Urothelium cell line (cell line): ENCODE measurements around the gene PTPRC.

Experiments used
- DNase-seq: peaks from one replicate; pipeline ENCODE4 v3.0.0; 2011; ENCODE audit warnings: low spot score, mixed read lengths
- FAIRE-seq: peaks from 2 replicates; lab custom pipeline; 2011; peaks lifted over from hg19 to GRCh38; lab: Jason Lieb, UNC

The PTPRC gene

DNA sequence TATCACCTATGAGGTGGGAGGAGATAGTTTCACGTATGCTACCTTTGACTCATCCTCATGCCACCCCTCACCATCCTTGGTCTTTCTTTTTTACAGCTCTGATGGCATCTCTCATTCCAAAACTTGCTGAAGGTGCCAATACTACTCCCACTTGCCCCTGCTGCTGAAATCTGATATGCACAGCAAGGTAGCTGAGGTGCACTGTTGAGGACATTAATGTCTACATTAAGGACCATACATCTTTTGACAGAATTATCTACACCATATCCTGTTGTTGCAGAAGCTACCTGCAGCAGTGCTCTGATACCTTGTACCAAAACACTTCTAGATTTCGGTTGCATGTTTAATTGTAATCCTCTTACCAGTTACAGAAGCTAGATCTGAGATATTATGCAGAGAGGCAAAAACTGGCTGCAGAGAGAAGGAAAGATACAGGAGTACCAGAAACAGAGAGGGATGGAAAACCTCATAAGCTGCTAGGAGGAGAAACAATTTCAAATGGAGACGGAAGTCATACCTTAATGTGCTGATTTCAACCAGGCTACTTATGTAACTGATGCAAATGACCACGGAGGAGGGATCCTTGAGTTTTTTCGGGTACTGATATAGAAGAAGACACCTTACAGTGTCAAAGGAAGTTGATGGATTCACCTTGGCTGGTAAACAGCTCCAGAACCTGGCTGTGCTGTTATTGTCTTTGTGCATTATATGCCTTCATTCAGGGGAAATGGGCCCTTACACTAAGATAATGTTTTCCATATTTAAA, 19.3 kb upstream of the PTPRC start:
- FAIRE-seq (no peak), DNase-seq (no peak)

DNA sequence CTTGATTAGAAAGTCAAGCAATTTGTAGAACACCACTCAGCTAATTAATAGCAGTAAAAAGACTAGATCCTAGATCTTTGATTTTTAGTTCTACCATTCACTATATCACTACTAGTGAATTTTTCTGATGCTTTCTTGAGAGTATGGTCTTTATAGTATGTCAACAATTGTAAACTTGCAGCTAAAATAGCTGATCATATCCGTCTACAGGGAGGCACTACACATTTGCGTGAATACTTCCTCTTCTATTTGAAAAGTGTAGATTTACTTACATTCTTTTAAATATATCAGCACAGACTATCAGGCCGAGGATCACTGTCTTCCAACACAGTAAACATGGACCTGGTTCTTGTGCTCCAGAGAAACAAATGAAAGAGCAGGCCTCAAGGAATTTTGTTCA, 18.6 kb upstream of the PTPRC start:
- FAIRE-seq = no peak
- DNase-seq = no peak

DNA sequence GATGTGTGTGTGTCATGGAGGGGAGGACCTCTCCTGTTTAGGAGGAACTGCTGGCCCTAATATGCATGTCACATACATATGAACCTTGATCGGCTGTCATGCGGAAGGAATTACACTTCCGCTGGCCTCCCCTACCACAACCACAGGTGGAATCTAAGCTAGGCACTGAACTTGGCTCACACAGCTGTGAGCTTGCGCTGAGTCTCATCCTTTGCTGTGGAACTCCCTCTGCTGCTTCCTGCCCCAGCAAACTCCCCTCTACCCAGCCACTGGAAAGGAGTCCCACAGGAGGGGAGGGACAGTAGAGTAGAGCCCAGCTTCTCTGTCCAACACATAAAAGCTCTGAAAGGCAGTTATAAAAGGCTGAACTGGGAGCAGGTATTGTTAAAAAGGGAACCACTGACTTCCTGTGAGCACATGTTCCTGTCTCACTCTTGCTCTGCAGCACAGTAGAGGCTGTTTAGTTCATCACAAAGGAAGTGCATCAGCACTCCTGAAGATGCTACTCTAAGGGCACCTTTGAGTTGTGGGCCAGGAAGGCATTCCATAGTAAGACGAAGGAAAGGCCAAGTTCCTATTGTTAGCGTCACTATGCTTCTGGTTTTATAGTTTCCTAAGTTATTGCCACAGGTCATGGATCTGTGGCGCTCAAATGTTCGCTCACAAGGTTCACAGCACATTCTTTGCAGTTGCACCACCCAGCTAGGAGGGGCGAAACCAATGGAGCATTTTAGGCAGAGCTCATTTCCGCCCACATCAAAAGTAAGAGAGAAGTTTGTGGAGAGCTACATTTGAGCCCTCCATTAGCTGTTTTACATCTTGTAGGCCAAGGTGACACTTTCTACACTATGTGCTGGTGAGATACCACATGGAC, 17.7 kb upstream of the PTPRC start:
- FAIRE-seq (no peak), DNase-seq (no peak)

DNA sequence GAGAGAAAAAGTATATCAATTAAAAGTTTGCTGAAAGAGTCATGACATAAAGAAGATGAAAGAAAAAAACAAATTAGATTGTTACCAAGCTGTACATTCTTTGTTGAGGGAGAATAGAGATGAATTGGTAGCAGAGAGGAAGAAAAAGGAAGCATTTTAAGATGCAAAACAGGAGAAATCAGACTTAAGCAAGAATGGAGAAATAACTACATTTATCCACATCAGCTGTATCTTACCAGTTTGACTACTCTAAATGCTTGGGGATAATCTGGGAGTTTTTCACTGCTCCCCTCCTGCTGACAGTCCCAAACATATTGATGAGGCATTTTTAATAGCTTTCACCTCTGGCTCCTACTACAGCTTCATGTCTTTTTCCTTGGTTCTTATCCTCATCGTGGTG, 16.8 kb upstream of the PTPRC start:
- FAIRE-seq (no peak), DNase-seq (no peak)

DNA sequence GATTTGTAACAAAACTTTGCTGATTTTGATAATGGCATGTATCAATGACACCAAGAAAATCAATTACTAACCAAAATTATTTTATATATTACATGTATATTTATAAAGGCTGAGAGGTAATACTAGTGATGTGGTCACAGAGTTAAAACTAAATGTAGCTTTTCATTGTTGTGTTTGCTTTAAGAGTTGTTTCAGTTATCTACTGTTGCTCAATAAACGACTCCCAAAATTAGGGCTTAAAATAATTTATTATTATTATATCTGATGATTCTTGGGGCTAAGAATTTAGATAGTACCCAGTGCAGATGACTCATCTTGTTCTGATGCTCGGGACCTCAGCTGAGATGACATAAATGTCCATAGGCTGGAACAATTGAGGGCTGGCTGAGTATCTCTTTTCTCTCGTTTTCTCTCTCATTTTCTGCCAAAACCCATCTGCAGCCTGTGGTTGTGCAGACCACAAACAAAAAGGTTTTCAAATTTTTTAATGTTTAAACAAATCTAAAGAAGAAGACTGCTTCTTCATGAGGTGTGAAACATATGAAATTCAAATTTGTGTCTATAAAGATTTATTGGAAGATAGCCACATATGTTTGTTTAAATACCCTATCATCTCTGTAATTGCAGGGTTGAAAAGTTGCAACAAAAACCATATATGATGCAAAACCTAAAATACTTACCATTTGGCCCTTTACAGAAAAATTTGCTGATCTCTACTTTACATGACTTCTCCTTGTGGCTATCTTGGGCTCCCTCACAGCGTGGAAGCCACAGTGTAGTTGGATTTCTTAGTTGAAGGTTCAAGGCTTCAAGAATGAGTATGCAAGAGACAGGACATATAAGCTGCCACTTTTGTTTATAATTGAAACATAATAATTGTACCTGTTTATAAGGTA, 14.8 kb upstream of the PTPRC start:
- FAIRE-seq (no peak), DNase-seq (peak; percentile 11)

DNA sequence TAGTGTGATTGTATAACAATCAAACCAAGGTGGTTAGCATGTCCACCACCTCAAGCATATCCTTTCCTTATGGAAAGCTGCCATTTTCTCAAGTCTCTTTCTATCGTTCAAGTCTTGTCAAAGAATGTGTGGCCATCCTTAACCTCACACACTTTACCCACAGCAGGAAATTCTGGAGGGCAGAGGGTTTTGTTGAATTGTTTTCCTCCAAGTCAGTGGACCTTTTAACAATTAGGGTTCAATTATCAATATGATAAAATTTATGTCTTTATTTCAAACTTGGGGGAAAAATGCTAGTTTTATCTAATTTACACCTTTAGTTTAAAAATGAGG, 14.2 kb upstream of the PTPRC start:
- DNase-seq (no peak), FAIRE-seq (no peak)

DNA sequence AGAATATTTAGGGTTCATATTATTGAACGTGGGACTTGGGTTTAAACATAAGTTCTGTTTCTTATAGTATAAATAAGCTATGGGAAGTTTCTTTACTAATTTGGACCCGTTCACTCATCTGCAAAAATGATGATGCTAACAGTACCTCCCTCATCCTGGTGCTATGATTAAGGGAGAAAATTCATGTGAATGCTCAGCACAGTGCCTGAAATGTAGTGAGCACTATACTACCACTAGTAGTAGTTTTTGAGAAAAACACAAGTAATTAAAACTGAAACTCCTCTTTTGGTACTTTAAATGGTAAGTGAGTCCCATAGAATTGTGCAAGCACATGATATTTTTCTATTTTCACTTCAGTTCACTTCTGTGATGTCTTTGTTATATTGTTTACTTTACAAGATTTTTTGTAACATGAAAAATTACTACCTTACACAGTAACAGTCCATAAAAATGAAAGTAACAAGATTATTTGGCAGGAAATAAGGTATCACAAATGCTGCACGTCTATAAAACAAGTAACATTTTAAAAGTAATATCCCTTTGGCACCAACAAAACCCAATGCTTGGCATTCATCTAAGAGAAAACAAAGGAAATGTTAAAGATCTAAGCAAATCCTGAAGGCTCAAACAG, 11.3 kb upstream of the PTPRC start:
- FAIRE-seq = no peak

DNA sequence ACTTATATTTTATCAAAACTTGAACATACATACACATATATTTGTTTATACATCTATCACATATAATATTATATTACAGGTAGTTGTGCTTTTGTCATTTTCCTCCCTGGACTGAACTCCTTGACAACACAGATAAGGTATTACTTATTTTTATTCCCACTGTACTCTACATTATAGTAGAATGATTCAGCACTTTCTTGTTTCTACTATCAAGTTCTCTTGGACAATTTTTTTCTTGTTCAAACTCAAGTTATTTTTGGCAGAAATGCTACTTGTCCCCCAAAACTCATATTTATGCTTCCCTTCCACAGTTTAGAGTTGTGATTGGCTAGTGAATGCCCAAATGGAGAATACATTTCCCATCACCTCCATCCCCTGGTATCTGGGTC, 10.8 kb upstream of the PTPRC start:
- no peak for FAIRE-seq

More for the DNA sequence above, 11.3 kb upstream of the PTPRC start:
- DNase-seq = no peak

DNA sequence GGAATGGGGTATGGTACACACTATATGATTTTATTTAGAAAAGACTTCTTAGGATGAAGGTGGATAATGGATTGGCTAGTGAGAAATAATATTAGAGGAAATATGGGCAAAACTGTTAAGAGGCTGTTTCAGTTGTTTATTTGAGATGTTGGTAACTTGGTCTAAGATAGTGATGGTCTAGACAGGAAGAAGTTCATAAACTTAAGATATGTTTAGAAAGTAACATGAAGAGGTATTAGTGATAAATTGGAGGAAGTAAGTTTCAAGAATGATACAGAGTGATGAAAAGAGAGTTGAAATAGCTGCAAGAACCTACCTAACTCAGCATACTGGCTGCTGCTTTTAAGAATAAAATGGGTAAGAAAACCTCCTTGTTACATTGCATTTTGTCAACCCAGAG, 9.2 kb upstream of the PTPRC start:
- FAIRE-seq (no peak), DNase-seq (no peak)

More for the DNA sequence above, 10.8 kb upstream of the PTPRC start:
- no peak for DNase-seq

DNA sequence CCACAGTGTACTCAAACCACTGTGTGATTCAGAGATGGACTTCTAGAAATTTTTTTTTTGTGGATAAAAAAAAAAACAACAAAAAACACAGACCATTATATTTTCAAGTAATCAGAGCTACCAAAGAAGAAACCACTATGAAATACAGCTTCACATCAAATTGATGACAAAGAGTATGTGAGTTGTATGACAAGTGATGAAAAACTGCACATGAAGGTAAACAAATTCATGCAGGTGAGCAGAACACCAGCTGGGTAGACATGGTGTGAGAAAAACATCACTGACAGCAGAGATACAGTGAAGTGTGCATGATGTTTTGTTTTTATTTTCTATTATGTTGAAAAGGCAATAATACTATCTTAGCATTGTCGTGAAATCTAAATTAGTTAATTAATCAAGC, 8.0 kb upstream of the PTPRC start:
- no peak for FAIRE-seq
- DNase-seq = no peak

DNA sequence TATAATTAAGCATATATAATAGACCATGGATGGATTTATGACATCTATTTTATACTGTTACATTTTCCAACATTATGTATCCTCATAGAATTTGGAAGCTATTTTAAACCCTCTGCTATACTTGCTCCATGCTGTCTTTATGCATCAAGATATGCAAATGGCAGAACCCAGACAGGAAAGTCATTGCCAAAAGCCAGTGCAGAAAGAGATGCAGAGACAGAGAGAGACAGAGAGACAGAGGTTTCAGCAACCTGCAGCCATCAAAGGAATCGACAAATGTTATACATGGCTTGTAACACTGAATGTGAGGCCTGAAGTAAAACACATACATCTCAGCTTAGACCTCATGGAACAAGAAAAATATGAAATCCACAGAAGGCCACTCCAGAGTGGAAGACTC, 7.5 kb upstream of the PTPRC start:
- DNase-seq (no peak), FAIRE-seq (no peak)

DNA sequence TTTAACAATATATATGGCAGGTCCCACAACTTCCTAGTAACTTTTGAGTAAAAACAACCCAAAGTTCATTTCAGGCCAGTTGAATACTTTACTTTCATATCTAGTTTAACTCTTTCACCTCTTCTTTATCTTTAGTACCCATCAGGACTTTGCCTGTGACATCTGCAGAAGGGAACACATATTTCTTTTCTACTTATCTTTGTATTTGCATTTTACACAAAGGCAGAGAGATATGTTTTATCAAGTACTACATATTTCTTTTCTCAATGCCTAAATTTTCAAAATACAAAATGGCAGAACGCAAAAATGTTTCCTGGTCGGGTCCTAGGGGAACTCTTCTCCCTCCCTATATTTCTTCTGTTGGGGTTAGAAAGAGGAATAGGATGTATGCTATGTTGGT, 6.8 kb upstream of the PTPRC start:
- FAIRE-seq = no peak
- no peak for DNase-seq

DNA sequence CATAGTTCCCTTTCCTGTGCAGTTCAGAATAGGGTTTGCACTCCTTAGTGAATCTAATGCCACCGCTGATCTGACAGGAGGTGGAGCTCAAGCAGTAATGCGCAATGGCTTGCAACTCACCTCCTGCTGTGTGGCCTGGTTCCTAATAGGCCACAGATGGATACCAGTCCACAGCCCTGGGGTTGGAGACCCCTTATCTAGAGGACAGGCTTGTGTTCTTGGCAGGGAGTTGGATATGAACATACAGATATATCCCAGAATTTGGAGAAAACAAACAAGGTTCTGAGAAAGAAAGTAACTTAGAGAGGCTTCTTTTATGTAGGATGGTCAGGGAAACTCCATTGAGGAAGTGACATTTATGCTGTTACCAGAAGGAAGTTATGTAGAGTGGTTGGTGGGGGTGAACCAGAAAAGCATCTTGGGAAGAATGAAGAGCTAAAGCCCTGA, 5.1 kb upstream of the PTPRC start:
- no peak for DNase-seq
- FAIRE-seq = no peak

DNA sequence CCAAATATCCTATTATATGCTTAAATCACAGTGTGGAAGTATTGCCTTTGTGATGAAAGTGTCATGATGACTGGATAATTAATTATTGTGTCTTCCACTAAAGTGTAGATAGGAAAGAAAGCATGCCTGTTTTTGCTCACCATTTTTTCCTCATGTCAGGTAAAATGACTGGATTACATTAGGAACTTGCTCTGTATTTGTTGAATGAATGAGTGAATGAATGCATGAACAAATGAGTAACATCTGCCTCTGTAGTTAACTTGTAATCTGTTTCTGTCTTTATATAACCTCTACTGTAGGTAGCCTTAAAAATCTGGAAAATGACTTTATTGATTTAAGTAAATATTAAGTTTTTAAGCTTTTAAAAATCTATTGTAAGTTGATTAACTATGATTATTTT, 2.9 kb upstream of the PTPRC start:
- DNase-seq = no peak
- FAIRE-seq = no peak

DNA sequence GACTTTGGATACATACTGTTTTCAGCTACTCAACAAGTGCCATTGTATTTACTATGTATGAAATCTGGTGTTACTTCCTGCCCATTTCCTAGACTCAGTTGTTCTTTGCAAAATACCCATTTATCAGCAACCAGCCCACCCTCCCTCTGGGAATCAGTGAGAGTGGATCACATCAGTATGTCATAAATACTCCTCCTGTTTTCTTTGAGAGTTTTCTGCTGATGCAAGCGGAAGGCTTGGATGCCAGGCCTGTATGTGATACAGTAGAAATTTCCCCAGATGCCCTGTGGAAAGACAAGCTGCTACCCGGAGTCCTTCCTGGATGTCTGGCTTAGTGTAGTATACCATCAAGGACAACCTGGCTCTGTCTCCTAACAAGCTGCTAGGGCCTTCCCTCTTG, 2.4 kb upstream of the PTPRC start:
- DNase-seq = no peak
- no peak for FAIRE-seq

DNA sequence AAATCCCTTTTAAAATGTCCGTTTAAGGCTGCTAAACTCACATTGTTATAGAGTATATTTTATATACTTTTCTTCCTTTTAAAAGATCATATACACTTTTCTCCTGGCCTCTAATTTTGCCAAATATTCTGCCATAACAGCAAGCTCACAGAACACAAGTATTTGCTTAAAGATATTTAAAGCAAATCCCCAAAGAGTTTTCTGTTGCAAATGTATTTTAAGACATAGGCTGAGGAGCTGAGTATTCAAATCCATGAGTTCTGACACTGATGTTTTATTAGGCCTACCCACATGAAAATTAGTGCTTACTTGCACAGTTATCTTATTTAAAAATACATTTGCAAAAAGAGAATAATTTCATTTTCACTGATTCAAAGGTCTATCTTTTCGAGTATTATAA, 1.7 kb upstream of the PTPRC start:
- DNase-seq = no peak
- FAIRE-seq = no peak

DNA sequence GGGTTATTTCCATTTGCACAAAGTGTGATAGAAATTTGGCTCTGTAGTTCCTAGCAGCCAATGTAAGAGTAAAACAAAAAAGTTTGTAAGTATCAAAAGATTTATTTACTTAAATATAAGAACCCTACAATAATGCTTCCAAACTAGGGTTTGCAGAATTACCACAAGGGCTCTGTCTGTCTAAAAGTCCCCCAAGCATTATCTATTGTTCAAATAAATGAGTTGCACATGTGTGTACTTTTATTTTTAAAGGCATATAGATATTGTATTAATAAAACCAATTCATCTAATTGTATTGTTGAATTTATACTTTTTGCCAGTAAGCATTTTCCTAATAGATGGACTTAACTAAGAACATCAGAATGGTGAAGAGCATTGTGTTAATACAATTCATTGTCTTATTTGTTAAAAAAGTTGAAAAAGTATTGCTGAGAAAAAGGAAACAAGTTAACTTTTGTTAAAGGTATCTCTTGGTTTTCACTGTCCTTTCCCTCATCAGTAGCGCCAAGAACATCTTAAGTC, 863 bp upstream of the PTPRC start:
- DNase-seq = no peak
- FAIRE-seq = no peak

DNA sequence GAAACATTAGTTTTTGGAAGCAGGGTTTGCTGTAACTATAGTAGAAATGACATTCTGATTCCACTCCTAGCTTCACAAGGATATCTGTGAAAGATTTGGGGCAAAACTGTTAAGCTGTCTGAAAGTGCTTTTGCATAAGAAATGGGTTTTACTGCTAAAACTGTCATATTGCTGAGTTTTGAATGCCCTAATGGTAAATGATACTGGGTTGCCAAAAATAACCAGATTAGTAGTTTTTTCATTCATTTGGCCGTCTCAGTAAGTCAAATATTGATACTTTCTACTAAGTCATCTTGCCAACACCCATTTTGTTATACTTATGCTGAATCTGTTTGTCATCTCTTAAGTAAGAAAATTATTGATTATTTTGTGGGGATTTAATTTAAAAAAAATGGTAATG, 399 bp upstream of the PTPRC start:
- no peak for FAIRE-seq

DNA sequence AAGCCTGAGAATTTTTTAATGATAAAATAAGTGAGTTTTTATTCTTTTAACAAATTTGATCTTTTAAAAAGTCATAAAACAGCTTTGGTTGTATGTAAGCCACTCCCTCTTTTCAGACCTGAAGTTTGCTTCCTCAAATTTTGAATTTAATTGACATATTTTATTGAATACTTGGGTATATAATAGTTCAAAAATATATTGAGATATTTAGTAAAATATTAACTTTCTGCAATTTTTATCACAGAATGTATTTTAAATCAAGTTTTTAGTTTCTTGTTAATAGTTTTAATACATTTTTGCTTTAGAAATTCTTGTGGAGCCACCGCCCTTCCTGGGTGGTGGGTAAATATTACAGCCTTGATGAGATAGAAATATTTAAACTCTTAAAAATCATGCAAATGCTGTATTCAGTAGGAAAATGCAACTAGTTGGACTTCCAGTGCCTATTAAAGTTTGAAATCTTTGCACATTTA, 867 bp downstream of the PTPRC start:
- FAIRE-seq (no peak), DNase-seq (no peak)

More for the DNA sequence above, 399 bp upstream of the PTPRC start:
- no peak for DNase-seq

DNA sequence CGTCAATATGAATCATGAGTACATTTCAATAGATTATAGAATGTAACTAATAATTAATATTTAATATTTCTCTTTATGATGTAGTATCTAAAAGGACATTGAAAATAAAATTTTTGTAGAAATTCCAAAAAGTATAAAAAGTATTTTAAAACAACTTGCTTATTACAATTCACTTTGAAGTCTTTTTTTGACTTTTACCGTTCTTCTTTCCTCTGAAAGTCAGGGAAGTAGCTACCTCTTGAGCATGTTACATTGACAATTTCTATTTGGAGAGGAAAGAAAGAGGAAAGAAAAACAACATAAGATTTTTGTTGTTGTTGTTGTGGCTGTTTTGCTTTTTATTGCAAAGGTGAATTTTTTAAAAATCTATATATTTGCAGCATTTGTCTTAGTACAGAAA, 1.3 kb downstream of the PTPRC start:
- DNase-seq (no peak), FAIRE-seq (no peak)
